GM13977 (cell line): ENCODE results near the gene FOCAD.

ENCODE experiments used
- DNase-seq: peaks from one replicate; pipeline ENCODE4 v3.0.0; 2012; ENCODE audit warnings: low spot score
- in situ Hi-C: fragments of 300-500 bp; cut with MboI; formaldehyde crosslinking; loops from one replicate; pipeline ENCODE4 v1.12.0; 2022; ENCODE audit warnings: low sequenced_read_pairs, low pct_unique_long_range_greater_than_20kb, mixed read lengths, inconsistent platforms; ENCODE audit not compliant: unreplicated experiment
- TF ChIP-seq, protein P1 (sequence below): IDR thresholded peaks from 2 replicates; pipeline ENCODE4 v1.5.1; 2012; ENCODE audit warnings: mild to moderate bottlenecking, control low read depth; ENCODE audit not compliant: insufficient read depth; ENCODE audit errors: extremely low read depth, missing control alignments

FOCAD gene

GRCh38 chr9:20658677-20659473 lies 25.2 kb upstream of the FOCAD start:
- TF ChIP-seq, protein P1, sequence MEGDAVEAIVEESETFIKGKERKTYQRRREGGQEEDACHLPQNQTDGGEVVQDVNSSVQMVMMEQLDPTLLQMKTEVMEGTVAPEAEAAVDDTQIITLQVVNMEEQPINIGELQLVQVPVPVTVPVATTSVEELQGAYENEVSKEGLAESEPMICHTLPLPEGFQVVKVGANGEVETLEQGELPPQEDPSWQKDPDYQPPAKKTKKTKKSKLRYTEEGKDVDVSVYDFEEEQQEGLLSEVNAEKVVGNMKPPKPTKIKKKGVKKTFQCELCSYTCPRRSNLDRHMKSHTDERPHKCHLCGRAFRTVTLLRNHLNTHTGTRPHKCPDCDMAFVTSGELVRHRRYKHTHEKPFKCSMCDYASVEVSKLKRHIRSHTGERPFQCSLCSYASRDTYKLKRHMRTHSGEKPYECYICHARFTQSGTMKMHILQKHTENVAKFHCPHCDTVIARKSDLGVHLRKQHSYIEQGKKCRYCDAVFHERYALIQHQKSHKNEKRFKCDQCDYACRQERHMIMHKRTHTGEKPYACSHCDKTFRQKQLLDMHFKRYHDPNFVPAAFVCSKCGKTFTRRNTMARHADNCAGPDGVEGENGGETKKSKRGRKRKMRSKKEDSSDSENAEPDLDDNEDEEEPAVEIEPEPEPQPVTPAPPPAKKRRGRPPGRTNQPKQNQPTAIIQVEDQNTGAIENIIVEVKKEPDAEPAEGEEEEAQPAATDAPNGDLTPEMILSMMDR: no peak
- DNase-seq: no peak
- in situ Hi-C loops: no loop called here

DNA sequence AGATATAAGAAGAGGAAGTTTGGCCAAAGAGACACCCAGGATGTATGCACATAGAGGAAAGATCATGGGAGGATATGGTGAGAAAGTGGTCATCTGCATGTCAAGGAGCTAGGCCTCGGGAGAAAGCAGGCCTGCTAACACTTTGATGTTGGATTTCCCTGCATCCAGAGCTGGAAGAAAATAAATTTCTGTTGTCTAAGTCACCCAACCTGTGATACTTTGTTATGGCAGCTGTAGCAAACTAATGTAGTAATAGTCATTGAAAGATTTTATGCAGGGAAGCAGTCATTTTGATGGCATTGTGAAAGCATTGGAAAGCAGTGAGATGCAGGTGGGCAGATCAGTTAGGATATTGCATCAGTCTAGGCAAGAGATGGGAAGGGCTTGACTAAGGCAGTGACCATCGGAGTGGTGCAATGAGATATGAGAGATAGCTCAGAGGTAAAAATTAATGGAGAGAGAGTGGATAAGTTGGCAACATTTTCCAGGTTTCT lies 24.5 kb upstream of the FOCAD start:
- TF ChIP-seq, protein P1: no peak
- DNase-seq: no peak
- in situ Hi-C loops: no loop called here

DNA sequence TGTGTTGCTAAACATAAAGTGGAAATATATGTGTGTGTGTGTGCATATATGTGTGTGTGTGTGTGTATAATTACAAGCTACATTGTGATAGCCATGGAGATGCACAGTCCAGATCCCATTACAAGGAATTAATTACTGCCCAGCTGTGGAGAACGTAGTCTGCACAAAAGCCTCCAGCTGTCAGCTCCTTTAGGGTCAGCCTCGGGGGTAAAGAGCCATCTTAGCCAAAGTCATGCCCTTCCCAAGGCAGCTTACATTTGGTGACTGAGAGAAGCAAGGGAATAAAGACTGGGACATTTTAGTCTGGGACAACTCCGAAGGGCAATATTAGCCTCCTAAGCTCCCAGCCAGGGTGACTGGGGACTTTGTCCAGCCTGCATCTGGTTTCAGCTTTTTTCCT lies 21.9 kb upstream of the FOCAD start:
- no peak for DNase-seq
- in situ Hi-C loops: no loop called here
- TF ChIP-seq, protein P1: no peak

DNA sequence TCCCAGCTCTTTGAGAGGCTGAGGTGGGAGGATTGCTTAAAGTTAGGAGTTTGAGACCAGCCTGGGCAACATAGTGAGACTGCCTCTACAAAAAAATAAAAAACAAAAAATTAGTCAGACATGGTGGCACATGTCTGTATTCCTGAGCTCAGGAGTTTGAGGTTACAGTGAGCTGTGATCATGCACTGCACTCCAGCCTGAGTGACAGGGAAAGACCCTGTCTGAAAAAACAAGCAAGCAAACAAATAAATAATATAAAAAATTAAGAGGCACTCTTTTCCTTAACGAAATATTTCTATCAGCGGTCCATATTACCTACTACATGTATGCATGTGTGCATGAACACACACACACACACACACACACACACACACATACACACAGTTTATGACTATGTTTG lies 20.9 kb upstream of the FOCAD start:
- DNase-seq: no peak
- in situ Hi-C loops: no loop called here
- TF ChIP-seq, protein P1: no peak

- in situ Hi-C loops: no loop called here
- no peak for DNase-seq
- TF ChIP-seq, protein P1: no peak
Measured at GRCh38 chr9:20664501-20664900, 19.6 kb upstream of the FOCAD start.

DNA sequence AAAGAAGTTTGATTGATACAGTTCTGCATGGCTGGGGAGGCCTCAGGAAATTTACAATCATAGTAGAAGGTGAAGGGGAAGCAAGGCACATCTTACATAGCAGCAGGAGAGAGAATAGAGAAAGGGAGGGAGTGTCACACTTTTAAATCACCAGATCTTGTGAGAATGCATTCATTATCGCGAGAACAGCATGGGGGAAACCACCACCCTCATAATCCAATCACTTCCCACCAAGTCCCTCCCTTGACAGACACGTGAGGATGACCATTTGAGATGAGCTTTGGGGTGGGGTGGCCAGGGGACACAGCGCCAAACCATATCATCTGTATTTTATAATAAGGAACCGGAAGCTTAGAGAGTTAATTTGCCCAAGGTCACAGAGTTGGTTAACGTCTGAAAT lies 13.7 kb upstream of the FOCAD start:
- in situ Hi-C loops: no loop called here
- TF ChIP-seq, protein P1: no peak
- no peak for DNase-seq
